ENCODE measurements around the gene PTPRM. TPM values are rescaled to one million over a fixed set of nuclear protein-coding genes. Genes with fewer than 3 reads are reported as not detected.

Gene PTPRM
- total and polyA plus RNA-seq, 2 donors, result 60.9 to 112 TPM

GRCh38 chr18:8238507-8238906 is 671.4 kb downstream of the PTPRM start:
- Histone ChIP-seq H3K27ac (ENCODE audit: low read depth) (no peak overlapping the region), H3K4me1 (ENCODE audit: insufficient read depth) (no peaks in the 10 kb centered on the region), H3K4me3 (ENCODE audit: low read depth, low read length) (no peak overlapping the region), H3K36me3 (ENCODE audit: insufficient read depth) (no peaks in the 10 kb centered on the region)
- no peak for DNase-seq (ENCODE audit: extremely low spot score)
- WGBS, result 98% methylated on average over 5 of the region's 5 CpGs

DNA sequence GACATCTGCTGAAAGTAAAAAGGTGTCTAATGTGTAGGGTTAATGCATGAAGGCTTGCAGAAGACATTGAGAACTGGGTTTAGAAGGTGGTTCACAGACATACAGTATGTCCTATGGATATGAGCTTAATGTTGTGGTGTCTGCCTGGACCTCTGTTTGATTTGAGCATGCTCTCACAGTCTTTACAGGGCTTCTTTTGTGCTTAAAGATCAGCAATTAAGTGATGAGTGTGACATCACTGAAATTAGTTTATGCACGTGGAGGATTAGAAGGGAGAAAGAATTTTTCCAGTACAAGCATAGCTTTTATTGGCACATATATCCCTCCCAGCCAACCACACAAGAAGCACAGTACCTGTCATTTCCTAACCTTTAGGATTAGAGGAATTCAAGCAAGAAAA is 674.6 kb downstream of the PTPRM start:
- Histone ChIP-seq H3K4me1 (ENCODE audit: insufficient read depth) (no peaks in the 10 kb centered on the region), H3K4me3 (ENCODE audit: low read depth, low read length) (no peak overlapping the region), H3K27ac (ENCODE audit: low read depth) (no peak overlapping the region), H3K36me3 (ENCODE audit: insufficient read depth) (peaks cover 2% of the 10 kb centered on the region)
- WGBS, result 30% methylated on average over 1 of the region's 1 CpG
- no peak for DNase-seq (ENCODE audit: extremely low spot score)

DNA sequence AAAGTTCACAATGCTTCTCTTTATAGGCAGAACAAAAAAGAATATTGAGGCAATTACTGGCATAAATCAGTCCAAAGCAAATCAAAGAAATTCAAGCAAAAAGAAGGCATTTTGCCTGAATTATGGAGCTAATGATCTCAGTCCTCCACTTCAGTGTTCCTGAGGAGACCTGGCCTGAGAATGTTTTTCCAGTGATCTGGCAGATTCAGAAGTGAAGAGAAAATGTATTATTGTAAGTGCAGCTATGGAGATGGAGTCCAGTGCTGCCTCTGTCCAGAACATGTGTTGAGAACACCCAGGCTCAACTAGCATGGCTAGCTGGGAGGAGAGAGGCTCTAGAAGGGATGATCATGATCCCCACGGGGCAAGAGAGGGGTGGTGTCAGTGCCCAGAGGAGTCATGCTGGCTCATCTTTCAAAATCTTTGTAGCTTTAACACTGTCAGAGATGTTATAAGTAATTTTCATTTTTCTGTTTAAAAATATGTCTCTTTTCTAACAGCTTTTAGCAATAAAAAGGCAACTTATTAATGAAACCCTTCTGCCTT is 675.1 kb downstream of the PTPRM start:
- Histone ChIP-seq H3K4me1 (ENCODE audit: insufficient read depth) (no peaks in the 10 kb centered on the region), H3K4me3 (ENCODE audit: low read depth, low read length) (no peak overlapping the region), H3K36me3 (ENCODE audit: insufficient read depth) (peaks cover 2% of the 10 kb centered on the region), H3K27ac (ENCODE audit: low read depth) (no peak overlapping the region)
- WGBS, result 40% methylated on average over 1 of the region's 1 CpG
- DNase-seq (ENCODE audit: extremely low spot score), result no peak

- Histone ChIP-seq H3K27ac (ENCODE audit: low read depth) (no peak overlapping the region), H3K4me1 (ENCODE audit: insufficient read depth) (no peaks in the 10 kb centered on the region), H3K36me3 (ENCODE audit: insufficient read depth) (peaks cover 2% of the 10 kb centered on the region), H3K4me3 (ENCODE audit: low read depth, low read length) (no peak overlapping the region)
- DNase-seq (ENCODE audit: extremely low spot score), result no peak
- WGBS, result 84% methylated on average over 6 of the region's 6 CpGs
Measured at GRCh38 chr18:8247700-8248099, 680.6 kb downstream of the PTPRM start.

DNA sequence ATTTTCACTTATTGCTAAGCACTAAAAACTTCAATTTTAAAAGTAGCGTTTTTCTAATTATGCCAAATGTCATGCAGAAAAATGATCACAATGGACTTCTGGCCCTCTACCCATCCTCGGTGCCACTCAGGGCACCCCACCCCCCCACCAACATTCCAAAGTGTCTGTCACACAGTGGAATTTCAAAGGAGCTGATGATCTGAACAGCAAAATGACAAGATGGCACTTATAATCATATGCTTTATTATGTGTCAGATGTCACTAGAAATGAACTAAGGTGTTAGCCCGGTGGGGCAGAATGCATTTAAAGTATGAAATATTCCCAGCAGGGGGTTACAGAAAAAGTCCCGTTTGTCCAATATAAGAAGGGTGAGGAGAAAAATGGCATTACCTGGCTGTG is 681.5 kb downstream of the PTPRM start:
- 84% methylated on average over 4 of the region's 4 CpGs for WGBS
- no peak for DNase-seq (ENCODE audit: extremely low spot score)
- H3K4me1 ChIP-seq (ENCODE audit: insufficient read depth), result no peaks in the 10 kb centered on the region
- H3K27ac ChIP-seq (ENCODE audit: low read depth), result no peak overlapping the region
- H3K36me3 ChIP-seq (ENCODE audit: insufficient read depth), result peaks cover 2% of the 10 kb centered on the region
- no peak overlapping the region for H3K4me3 ChIP-seq (ENCODE audit: low read depth, low read length)

DNA sequence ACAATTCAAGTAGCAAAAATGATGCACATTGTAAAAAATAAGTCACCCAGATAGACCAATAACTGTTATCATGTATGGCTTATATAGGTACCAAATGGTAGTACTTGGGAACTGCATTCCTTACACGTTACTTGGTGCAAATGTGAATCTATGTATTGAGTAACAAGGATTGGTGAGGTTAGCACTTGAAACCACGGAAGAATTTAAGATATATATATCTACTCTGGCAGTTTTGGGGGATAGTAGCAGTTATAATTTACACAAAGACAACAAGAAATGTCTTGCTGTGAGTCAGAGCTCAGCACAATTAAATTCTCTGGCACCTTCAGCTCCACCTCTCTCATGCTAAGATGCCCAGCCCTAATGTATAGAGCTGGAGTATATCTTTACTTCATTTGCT is 682.7 kb downstream of the PTPRM start:
- no peak for DNase-seq (ENCODE audit: extremely low spot score)
- WGBS, result 97% methylated on average over 2 of the region's 2 CpGs
- Histone ChIP-seq H3K27ac (ENCODE audit: low read depth) (no peak overlapping the region), H3K4me1 (ENCODE audit: insufficient read depth) (no peaks in the 10 kb centered on the region), H3K4me3 (ENCODE audit: low read depth, low read length) (no peak overlapping the region), H3K36me3 (ENCODE audit: insufficient read depth) (peaks cover 1% of the 10 kb centered on the region)

- Histone ChIP-seq H3K4me3 (ENCODE audit: low read depth, low read length) (no peak overlapping the region), H3K27ac (ENCODE audit: low read depth) (no peak overlapping the region), H3K36me3 (ENCODE audit: insufficient read depth) (no peaks in the 10 kb centered on the region), H3K4me1 (ENCODE audit: insufficient read depth) (no peaks in the 10 kb centered on the region)
- no peak for DNase-seq (ENCODE audit: extremely low spot score)
- 98% methylated on average over 3 of the region's 3 CpGs for WGBS
Measured at GRCh38 chr18:8252371-8252770, 685.3 kb downstream of the PTPRM start.

DNA sequence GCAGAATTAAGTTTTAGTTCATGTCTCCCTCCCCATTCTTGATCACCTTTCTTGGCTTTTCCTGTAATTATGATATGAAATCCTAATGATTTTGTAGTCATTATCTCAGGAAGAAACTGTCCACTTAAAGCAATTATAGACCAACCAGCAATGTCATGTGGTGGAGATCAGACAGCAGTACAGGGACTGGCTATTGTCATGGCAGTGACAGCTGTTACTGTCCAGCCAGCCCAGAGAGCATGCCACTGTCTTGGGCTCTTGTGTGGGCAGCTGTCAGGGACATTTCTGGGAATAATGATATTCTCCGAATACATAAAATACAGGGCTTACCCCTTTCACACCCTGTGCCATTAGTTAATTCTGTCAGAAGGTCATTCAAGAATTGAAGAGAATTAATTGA is 686.8 kb downstream of the PTPRM start:
- WGBS, result 95% methylated on average over 1 of the region's 1 CpG
- DNase-seq (ENCODE audit: extremely low spot score), result no peak

GRCh38 chr18:8254654-8255053 is 687.5 kb downstream of the PTPRM start:
- WGBS, result 59% methylated on average over 2 of the region's 2 CpGs
- DNase-seq (ENCODE audit: extremely low spot score), result no peak
- Histone ChIP-seq H3K4me1 (ENCODE audit: insufficient read depth) (no peaks in the 10 kb centered on the region), H3K4me3 (ENCODE audit: low read depth, low read length) (no peak overlapping the region), H3K36me3 (ENCODE audit: insufficient read depth) (no peaks in the 10 kb centered on the region), H3K27ac (ENCODE audit: low read depth) (no peak overlapping the region)

More for the DNA sequence above, 686.8 kb downstream of the PTPRM start:
- Histone ChIP-seq H3K4me1 (ENCODE audit: insufficient read depth) (no peaks in the 10 kb centered on the region), H3K4me3 (ENCODE audit: low read depth, low read length) (no peak overlapping the region), H3K36me3 (ENCODE audit: insufficient read depth) (no peaks in the 10 kb centered on the region), H3K27ac (ENCODE audit: low read depth) (no peak overlapping the region)

GRCh38 chr18:8257851-8258434 is 690.8 kb downstream of the PTPRM start:
- no peak for DNase-seq (ENCODE audit: extremely low spot score)
- H3K27ac ChIP-seq (ENCODE audit: low read depth), result no peak overlapping the region

DNA sequence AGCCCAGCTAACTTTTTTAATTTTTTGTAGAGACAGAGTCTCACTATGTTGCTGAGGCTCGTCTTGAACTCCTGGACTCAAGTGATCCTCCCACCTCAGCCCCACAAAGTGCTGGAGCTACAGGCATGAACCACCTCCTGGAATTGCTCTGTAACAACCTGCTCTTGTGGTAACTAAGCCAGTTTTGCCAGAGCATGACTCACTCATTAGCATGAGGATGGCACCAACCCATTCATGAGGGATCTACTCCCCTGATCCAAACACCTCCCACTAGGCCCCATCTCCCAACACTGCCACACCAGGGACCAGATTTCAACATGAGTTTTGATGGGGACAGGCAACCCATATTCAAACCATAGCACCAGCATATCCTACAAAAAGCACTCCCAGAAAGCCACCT is 693.2 kb downstream of the PTPRM start:
- Histone ChIP-seq H3K4me3 (ENCODE audit: low read depth, low read length) (no peak overlapping the region), H3K4me1 (ENCODE audit: insufficient read depth) (no peaks in the 10 kb centered on the region), H3K27ac (ENCODE audit: low read depth) (no peak overlapping the region), H3K36me3 (ENCODE audit: insufficient read depth) (no peaks in the 10 kb centered on the region)
- no peak for DNase-seq (ENCODE audit: extremely low spot score)
- 96% methylated on average over 1 of the region's 1 CpG for WGBS

More at GRCh38 chr18:8257851-8258434, 690.8 kb downstream of the PTPRM start:
- H3K36me3 ChIP-seq (ENCODE audit: insufficient read depth), result no peaks in the 10 kb centered on the region
- H3K4me1 ChIP-seq (ENCODE audit: insufficient read depth), result no peaks in the 10 kb centered on the region
- H3K4me3 ChIP-seq (ENCODE audit: low read depth, low read length), result no peak overlapping the region
- WGBS, result 88% methylated on average over 5 of the region's 5 CpGs

DNA sequence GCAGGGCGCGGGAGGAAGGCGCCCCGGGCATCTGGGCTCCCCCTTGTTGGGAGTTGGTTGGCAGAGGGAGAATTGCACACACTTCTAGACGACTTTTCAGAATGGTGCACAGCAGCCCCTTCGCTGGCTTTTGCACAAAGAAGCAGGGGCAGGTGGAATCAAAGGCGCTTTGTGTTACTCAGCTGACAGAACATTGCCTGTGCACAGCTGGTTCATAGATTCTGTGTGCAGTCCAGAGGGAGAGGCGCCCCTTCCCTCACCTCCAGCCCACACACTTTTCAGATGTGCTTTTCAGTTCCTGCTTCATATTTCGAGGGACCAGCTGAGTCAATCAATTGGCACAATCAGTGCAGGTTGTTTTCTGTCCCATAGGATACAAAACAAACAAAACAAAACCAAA is 693.7 kb downstream of the PTPRM start:
- no peaks in the 10 kb centered on the region for H3K4me1 ChIP-seq (ENCODE audit: insufficient read depth)
- H3K27ac ChIP-seq (ENCODE audit: low read depth), result no peak overlapping the region
- 87% methylated on average over 9 of the region's 9 CpGs for WGBS
- no peak overlapping the region for H3K4me3 ChIP-seq (ENCODE audit: low read depth, low read length)
- no peak for DNase-seq (ENCODE audit: extremely low spot score)
- H3K36me3 ChIP-seq (ENCODE audit: insufficient read depth), result no peaks in the 10 kb centered on the region

DNA sequence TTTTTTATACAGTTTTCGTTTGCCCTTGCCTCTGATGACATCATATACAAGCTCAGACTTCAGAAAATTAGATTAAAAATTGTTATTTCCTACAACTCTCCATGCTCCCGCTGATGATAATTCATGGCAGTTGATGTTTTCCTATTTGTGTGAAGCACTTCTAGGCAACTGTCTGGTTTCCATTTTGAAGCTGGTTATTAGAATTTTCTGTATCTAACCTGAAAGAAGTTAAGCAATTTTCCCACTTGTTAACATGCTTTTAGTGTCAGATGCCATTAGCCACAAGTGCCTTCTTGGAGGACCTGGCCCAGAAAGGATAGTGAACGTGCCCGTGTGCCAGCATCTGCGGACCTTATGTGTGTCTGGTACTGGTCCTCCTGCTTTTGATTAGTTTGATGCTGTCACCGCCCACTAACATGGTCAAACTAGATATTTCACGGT is 694.6 kb downstream of the PTPRM start:
- H3K4me1 ChIP-seq (ENCODE audit: insufficient read depth), result no peaks in the 10 kb centered on the region
- H3K4me3 ChIP-seq (ENCODE audit: low read depth, low read length), result no peak overlapping the region
- no peaks in the 10 kb centered on the region for H3K36me3 ChIP-seq (ENCODE audit: insufficient read depth)
- 90% methylated on average over 7 of the region's 7 CpGs for whole genome bisulfite sequencing
- H3K27ac ChIP-seq (ENCODE audit: low read depth), result no peak overlapping the region
- DNase-seq (ENCODE audit: extremely low spot score), result no peak

GRCh38 chr18:8262221-8262620 is 695.1 kb downstream of the PTPRM start:
- WGBS, result 77% methylated on average over 6 of the region's 6 CpGs
- no peak for DNase-seq (ENCODE audit: extremely low spot score)
- no peaks in the 10 kb centered on the region for H3K4me1 ChIP-seq (ENCODE audit: insufficient read depth)

DNA sequence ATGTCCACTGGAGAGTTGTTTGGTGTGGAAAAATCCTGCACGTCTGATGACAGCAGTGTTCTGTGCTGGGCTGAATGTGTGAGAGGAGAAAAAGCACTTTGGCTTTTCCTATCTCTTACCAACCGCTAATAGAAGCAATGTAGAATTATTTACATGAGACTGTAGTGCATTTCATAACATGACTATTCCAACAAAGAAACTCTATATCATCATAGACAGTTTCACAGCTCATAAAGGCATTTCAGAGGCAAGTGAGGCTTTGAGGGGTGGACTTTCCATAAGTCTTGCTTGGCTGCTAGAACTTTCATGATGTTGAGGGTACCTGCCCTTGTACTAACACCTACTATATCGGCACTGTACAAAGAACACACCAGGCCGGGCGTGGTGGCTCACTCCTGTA is 697.0 kb downstream of the PTPRM start:
- 92% methylated on average over 5 of the region's 5 CpGs for WGBS
- DNase-seq (ENCODE audit: extremely low spot score), result no peak
- H3K4me1 ChIP-seq (ENCODE audit: insufficient read depth), result no peaks in the 10 kb centered on the region
- no peak overlapping the region for H3K4me3 ChIP-seq (ENCODE audit: low read depth, low read length)
- no peak overlapping the region for H3K27ac ChIP-seq (ENCODE audit: low read depth)
- no peaks in the 10 kb centered on the region for H3K36me3 ChIP-seq (ENCODE audit: insufficient read depth)

More at GRCh38 chr18:8262221-8262620, 695.1 kb downstream of the PTPRM start:
- Histone ChIP-seq H3K4me3 (ENCODE audit: low read depth, low read length) (no peak overlapping the region), H3K27ac (ENCODE audit: low read depth) (no peak overlapping the region), H3K36me3 (ENCODE audit: insufficient read depth) (no peaks in the 10 kb centered on the region)

Measured in urinary bladder (tissue), 4 donors.